GM18858 (cell line): ENCODE results near the gene RPL3.
"Not testable (repeated sequence)": the region's sequence is repeated elsewhere in the genome, so short reads cannot be mapped to it uniquely, and the experiment has no call there.

Experiments
- ATAC-seq: cut with Tn5 transposase; IDR thresholded peaks from one replicate; pipeline ENCODE4 v1.9.1; 2021; ENCODE audit not compliant: unreplicated experiment

RPL3 gene

GRCh38 chr22:39319284-39320022 is at the start of gene RPL3:
RPL3 (minus strand) TSS chr22:39319623; CDS start chr22:39319597, 26 bp downstream.
- ATAC-seq: peak; percentile 52

- no peak for ATAC-seq
Measured at GRCh38 chr22:39369186-39369585, 49.8 kb upstream of the RPL3 start.

GRCh38 chr22:39368461-39368911 is 49.1 kb upstream of the RPL3 start:
- no peak for ATAC-seq

GRCh38 chr22:39367035-39367434 is 47.6 kb upstream of the RPL3 start:
- no peak for ATAC-seq

GRCh38 chr22:39365492-39365780 is 46.0 kb upstream of the RPL3 start:
- ATAC-seq: no peak

GRCh38 chr22:39364714-39365491 is 45.5 kb upstream of the RPL3 start:
- ATAC-seq: no peak

- ATAC-seq: no peak
Measured at GRCh38 chr22:39363751-39364515, 44.5 kb upstream of the RPL3 start.

- no peak for ATAC-seq
Measured at GRCh38 chr22:39362932-39363331, 43.5 kb upstream of the RPL3 start.

- no peak for ATAC-seq
Measured at GRCh38 chr22:39362271-39362670, 42.8 kb upstream of the RPL3 start.

- no peak for ATAC-seq
Measured at GRCh38 chr22:39361496-39361895, 42.1 kb upstream of the RPL3 start.

GRCh38 chr22:39360674-39361413 is 41.4 kb upstream of the RPL3 start:
- no peak for ATAC-seq

GRCh38 chr22:39360242-39360641 is 40.8 kb upstream of the RPL3 start:
- ATAC-seq: no peak

- ATAC-seq: no peak
Measured at GRCh38 chr22:39359659-39360195, 40.3 kb upstream of the RPL3 start.

- not testable (repeated sequence) for ATAC-seq
Measured at GRCh38 chr22:39358197-39358596, 38.8 kb upstream of the RPL3 start.

- ATAC-seq: not testable (repeated sequence)
Measured at GRCh38 chr22:39357110-39358108, 38.0 kb upstream of the RPL3 start.

GRCh38 chr22:39356464-39356863 is 37.0 kb upstream of the RPL3 start:
- no peak for ATAC-seq

GRCh38 chr22:39355805-39356204 is 36.4 kb upstream of the RPL3 start:
- ATAC-seq: not testable (repeated sequence)

GRCh38 chr22:39355080-39355479 is 35.7 kb upstream of the RPL3 start:
- ATAC-seq: no peak

- ATAC-seq: no peak
Measured at GRCh38 chr22:39353346-39353745, 33.9 kb upstream of the RPL3 start.
